ENCODE measurements around the gene MICAL2. TPM values are rescaled to one million over a fixed set of nuclear protein-coding genes. Genes with fewer than 3 reads are reported as not detected.

Gene MICAL2
- total and polyA plus RNA-seq, 2 donors (not counting 1 experiment from before 2014, with no cell fraction given) = 0.32 to 0.40 TPM

GRCh38 chr11:12281571-12282478, 171.4 kb downstream of the MICAL2 start:
- Histone ChIP-seq H3K27me3 (replicated peaks in 1 of 4; ENCODE audit: control extremely low read depth in 1 of 4, control insufficient read depth in 3 of 4, insufficient read depth in 4 of 4, low read length in 3 of 4) (peaks cover 0 to 3% (median 0%) of the 10 kb centered on the region in 4 experiments), H3K36me3 (replicated peaks in 1 of 2; ENCODE audit: control extremely low read depth in 1 of 2, control insufficient read depth in 1 of 2, extremely low read depth in 1 of 2, insufficient read depth in 2 of 2, low read length in 1 of 2) (no peaks in the 10 kb centered on the region), H3K79me2 (ENCODE audit: control insufficient read depth, insufficient read depth, low read length) (no peaks in the 10 kb centered on the region), H3K4me3 (ENCODE audit: control extremely low read depth in 1 of 5, extremely low read depth in 1 of 5, insufficient read depth in 1 of 5, low read depth in 2 of 5, low read length in 4 of 5) (no peak overlapping the region), H3K9me3 (ENCODE audit: control extremely low read depth in 1 of 3, control insufficient read depth in 2 of 3, insufficient read depth in 1 of 3, low read length in 2 of 3) (peaks cover 0 to 4% (median 0%) of the 10 kb centered on the region in 3 donors), H3K9ac (ENCODE audit: low read length) (no peak overlapping the region), H3K27ac (ENCODE audit: low read length in 2 of 2) (no peak overlapping the region), H4K20me1 (ENCODE audit: control insufficient read depth, insufficient read depth, low read length, poor library complexity, severe bottlenecking) (no peaks in the 10 kb centered on the region), H2AFZ (ENCODE audit: insufficient read depth, low read depth, low read length, poor library complexity, severe bottlenecking) (no peak overlapping the region), H3K4me1 (ENCODE audit: control insufficient read depth in 2 of 2, insufficient read depth in 2 of 2, low read length in 2 of 2) (no peaks in the 10 kb centered on the region), H3K4me2 (replicated peaks; ENCODE audit: low read depth, low read length, poor library complexity, severe bottlenecking) (no peak overlapping the region)
- ATAC-seq (ENCODE audit: low read depth) (peak; percentile 53), DNase-seq (peak; percentile 69)
- CTCF ChIA-PET = interaction anchor here (0.8 to 2.7 kb wide), 21 partner anchors 9 to 1258 kb away, joined by 3 to 15 read pairs (median 4); no protein-coding TSS in a partner anchor
- intact Hi-C loops (cut with micrococcal nuclease) = no loop called here
- peaks cover 5% of the 10 kb centered on the region for H3K27me3 Mint-ChIP-seq
- no peak overlapping the region for H3K4me3 Mint-ChIP-seq
- 32% methylated on average over 8 of the region's 12 CpGs for WGBS (ENCODE audit: insufficient coverage)
- TF ChIP-seq EZH2 (IDR thresholded peaks at IDR 0.05; ENCODE audit: borderline replicate concordance, insufficient read depth, low read depth, low read length, poor library complexity, severe bottlenecking) (no peak), CTCF (IDR thresholded peaks at IDR 0.05) (peak; percentile 98)
- H3K27ac Mint-ChIP-seq = no peak overlapping the region
- POLR2A ChIA-PET = no interaction called here
- H3K4me1 Mint-ChIP-seq = no peaks in the 10 kb centered on the region
- H3K9me3 Mint-ChIP-seq (ENCODE audit: insufficient read depth) = no peaks in the 10 kb centered on the region

- Mint-ChIP-seq H3K27me3 (peaks cover 5% of the 10 kb centered on the region), H3K27ac (no peak overlapping the region), H3K9me3 (ENCODE audit: insufficient read depth) (no peaks in the 10 kb centered on the region), H3K4me1 (no peaks in the 10 kb centered on the region), H3K4me3 (no peak overlapping the region)
- intact Hi-C loops (cut with micrococcal nuclease) = no loop called here
- H3K27me3 ChIP-seq (replicated peaks in 1 of 4; ENCODE audit: control extremely low read depth in 1 of 4, control insufficient read depth in 3 of 4, insufficient read depth in 4 of 4, low read length in 3 of 4) = peaks cover 0 to 3% (median 0%) of the 10 kb centered on the region in 4 experiments
- no peak for ATAC-seq (ENCODE audit: low read depth)
- ChIA-PET POLR2A (no interaction called here), CTCF (interaction anchor here (0.6 to 2.3 kb wide), 11 partner anchors 8 to 1255 kb away, joined by 3 to 15 read pairs (median 6); no protein-coding TSS in a partner anchor)
- H3K4me2 ChIP-seq (replicated peaks; ENCODE audit: low read depth, low read length, poor library complexity, severe bottlenecking) = no peak overlapping the region
- H3K4me1 ChIP-seq (ENCODE audit: control insufficient read depth in 2 of 2, insufficient read depth in 2 of 2, low read length in 2 of 2) = no peaks in the 10 kb centered on the region
- no peak for DNase-seq
- TF ChIP-seq CTCF (IDR thresholded peaks at IDR 0.05) (no peak), EZH2 (IDR thresholded peaks at IDR 0.05; ENCODE audit: borderline replicate concordance, insufficient read depth, low read depth, low read length, poor library complexity, severe bottlenecking) (no peak)
- 97% methylated on average over 4 of the region's 6 CpGs for WGBS (ENCODE audit: insufficient coverage)
- H3K36me3 ChIP-seq (replicated peaks in 1 of 2; ENCODE audit: control extremely low read depth in 1 of 2, control insufficient read depth in 1 of 2, extremely low read depth in 1 of 2, insufficient read depth in 2 of 2, low read length in 1 of 2) = no peaks in the 10 kb centered on the region
- H4K20me1 ChIP-seq (ENCODE audit: control insufficient read depth, insufficient read depth, low read length, poor library complexity, severe bottlenecking) = no peaks in the 10 kb centered on the region
- H3K4me3 ChIP-seq (ENCODE audit: control extremely low read depth in 1 of 5, extremely low read depth in 1 of 5, insufficient read depth in 1 of 5, low read depth in 2 of 5, low read length in 4 of 5) = no peak overlapping the region
- no peak overlapping the region for H2AFZ ChIP-seq (ENCODE audit: insufficient read depth, low read depth, low read length, poor library complexity, severe bottlenecking)
- peaks cover 0 to 4% (median 0%) of the 10 kb centered on the region in 3 donors for H3K9me3 ChIP-seq (ENCODE audit: control extremely low read depth in 1 of 3, control insufficient read depth in 2 of 3, insufficient read depth in 1 of 3, low read length in 2 of 3)
- no peak overlapping the region for H3K27ac ChIP-seq (ENCODE audit: low read length in 2 of 2)
- H3K9ac ChIP-seq (ENCODE audit: low read length) = no peak overlapping the region
- no peaks in the 10 kb centered on the region for H3K79me2 ChIP-seq (ENCODE audit: control insufficient read depth, insufficient read depth, low read length)
Measured at GRCh38 chr11:12282676-12283075, 172.3 kb downstream of the MICAL2 start.

Data from B cell (primary cell).